ENCODE results near the gene EHMT1.
A peak's percentile ranks its signal among the peaks of the same experiment; 100 is the strongest.
"Not testable (repeated sequence)": the region's sequence is repeated elsewhere in the genome, so short reads cannot be mapped to it uniquely, and the experiment has no call there.

Gene EHMT1

DNA sequence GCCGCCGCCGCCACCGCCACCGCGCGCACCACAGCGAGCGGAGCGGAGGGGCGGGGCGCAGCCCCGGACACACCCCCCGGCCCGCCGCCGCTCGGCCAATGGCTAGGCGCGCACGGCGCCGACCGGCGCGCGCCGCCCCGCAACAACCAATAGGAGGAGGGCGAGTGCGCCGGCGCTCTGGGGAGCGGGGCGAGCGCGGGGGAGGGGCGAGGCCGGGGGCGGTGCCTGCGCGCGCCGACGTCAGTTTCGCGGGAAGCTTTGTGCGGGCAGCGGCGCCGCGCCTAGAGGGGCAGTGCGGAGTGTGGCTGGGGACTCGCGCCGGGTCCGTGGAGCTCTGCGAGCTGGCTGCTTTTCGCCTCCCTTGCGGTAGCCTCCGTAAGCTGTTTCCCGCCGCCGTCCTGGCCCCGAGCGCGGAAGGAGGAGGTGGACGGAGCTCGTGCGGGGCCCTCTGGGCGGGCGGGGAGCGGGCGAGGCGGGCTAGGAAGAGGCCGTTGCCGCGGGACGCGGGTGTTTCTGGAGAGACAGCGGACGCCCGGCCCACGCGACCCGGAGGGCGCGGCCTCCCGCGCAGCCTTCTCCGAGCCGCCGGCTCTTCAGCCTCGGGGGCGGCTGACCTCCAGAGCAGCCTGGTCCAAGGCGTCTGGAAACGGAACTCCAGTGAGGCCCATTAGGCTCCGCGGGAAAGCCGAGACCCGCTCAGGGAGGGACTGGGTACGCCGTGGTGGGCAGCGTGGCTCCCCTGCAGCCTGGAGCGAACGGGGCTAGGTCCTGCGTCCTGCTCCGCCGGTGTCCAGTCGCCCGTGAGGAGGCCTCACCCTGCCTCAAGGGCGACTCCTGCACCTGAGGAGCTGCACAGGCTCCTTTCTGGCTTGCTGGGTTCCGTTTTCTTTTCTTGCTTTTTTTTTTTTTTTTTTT is 28.1 kb upstream of the EHMT1 start, which contains the start of gene ZMYND19:
TSS of gene ZMYND19 (minus strand) at position 44 of the 915 bp plus-strand sequence. CDS start 249 bp downstream, outside the sequence.
- DNase-seq: peak; percentile 87

DNA sequence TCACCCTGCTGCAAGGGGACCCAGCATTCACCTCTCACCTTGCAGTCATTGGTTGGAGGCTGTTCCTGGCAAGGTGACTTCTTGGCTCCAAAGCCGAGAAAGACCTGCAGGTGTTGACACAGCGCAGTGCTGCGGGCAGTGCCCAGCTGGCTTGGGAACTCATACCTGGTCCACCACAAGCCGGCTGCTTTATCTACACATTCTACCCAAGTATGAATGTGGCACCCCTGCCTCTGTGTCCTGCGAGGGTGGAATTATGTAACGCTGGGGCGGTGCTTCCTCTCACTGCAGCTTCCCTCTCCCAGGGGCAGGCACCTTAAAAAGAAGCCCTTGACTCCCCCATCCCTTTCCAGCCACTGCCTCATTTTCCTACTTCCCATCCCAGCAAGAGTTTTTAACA is 26.0 kb upstream of the EHMT1 start:
- DNase-seq: no peak

DNA sequence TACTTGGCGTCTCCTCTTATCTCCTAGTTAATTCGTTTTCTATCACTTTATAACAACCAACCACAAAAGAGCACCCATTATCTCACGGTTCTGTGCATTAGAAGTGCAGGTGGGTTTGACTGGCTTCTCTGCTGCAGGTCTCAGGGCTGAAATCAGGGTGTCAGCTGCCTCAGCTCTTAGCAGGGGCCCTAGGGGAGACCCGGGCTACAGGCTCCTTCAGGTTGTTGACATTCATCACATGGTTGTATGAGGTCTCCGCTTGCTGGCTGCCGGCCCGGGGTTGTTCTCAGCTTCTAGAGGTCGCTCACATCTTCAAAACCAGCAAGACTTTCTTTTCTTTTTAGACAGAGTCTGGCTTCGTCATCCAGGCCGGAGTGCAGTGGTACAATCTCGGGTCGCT is 25.6 kb upstream of the EHMT1 start:
- DNase-seq: no peak

DNA sequence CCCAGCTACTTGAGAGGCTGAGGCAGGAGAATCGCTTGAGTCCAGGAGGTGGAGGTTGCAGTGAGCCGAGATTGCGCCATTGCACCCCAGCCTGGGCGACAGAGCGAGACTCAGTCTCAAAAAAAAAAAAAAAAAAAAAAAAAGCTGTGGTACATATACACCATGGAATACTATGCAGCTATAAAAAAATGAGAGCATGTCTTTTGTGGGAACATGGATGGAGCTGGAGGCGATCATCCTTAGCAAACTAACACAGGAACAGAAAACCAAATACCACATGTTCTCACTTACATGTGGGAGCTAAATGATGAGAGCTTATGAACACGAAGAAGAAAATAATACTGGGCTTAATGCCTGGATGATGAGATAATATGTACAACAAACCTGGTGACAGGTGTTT is 22.2 kb upstream of the EHMT1 start:
- not testable (repeated sequence) for DNase-seq

DNA sequence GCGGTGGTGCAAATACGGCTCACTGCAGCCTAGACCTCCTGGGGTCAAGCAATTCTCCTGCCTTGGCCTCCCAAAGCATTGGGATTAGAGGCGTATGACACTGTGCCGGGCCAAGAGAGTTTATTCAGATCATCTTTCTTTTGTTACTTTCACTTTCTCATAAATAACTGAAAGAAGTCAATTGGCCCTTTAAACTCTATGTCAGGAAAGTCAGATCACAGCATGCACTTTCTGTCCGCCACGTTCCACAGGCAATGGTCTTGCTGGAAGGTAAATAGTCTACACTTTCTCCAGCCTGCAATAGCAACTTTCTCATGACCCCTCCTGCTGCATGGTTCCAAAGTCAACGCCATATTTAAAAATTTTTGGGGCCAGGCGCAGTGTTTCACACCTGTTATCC is 19.9 kb upstream of the EHMT1 start:
- DNase-seq: no peak

DNA sequence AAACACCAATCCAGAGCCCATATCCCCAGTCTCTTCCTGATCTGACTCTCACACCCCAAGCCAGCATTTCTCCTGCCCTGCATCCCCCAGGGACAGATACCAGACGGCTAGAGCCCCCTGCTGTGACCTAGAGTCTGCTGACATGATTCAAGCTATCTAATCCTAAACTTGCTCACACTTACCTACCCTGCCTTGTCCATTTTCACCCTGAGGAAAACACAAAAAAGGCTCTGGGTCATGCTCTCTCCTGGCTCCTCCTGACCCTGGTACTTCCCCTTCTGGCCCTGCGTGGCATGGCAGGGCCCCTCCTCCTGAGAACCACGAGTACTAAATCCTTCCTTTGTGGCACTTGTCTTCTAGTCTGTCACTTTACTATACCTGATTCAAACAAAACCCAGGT is 16.1 kb upstream of the EHMT1 start:
- DNase-seq: peak; percentile 42

DNA sequence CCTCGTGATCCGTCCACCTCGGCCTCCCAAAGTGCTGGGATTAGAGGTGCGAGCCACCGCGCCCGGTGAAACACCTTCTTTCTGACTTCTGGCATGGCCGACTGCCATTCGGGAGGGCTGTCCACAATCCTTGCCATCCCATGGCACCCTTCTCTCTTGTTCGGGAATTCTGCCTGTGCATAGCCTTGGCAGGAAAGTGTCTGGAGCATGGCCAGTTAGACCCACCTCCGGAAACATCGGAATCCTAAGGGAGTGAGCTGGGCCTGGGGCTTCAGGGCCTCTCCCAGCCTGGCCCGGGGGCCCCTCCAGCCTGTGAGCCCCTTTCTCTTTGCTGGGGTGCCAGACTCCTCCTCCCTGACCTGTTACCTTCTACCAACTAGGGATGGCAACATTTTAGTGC is 14.9 kb upstream of the EHMT1 start:
- DNase-seq: no peak

DNA sequence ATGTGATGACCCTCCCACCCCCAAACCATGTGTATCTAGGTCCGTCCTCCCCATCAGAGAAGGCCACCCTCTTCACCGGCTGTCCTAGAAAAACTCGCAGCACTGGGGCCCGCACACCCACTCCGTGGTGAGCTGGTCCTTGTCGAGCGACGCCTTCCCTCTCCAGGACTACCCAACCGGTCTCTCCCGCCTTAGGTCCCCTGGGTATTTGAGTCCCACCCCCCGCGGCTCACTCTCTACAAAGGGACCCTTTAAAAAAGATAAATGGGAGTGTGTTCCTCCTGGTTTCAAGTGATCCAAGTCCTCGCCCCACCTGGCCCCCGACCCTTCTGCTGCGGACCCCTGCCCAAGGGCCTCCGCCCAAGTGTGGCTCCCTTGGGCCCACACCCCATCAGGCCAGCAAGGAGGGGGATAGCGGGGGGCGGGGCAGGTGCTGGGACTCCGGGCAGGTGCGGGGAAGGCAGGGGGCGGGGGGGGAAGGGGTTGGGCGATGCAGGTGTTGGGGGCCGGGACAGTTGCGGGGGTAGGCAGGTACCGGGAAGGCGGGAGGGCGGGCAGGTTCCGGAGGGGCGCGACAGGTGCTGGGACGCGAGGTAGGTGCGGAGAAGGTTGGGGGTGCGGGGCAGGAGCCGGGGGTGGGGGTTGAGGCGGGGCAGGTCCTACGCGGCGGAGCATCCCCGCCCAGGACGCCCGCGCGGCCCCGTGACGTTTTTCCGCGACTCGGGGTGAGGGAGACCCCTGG is 14.3 kb upstream of the EHMT1 start:
- DNase-seq: no peak

DNA sequence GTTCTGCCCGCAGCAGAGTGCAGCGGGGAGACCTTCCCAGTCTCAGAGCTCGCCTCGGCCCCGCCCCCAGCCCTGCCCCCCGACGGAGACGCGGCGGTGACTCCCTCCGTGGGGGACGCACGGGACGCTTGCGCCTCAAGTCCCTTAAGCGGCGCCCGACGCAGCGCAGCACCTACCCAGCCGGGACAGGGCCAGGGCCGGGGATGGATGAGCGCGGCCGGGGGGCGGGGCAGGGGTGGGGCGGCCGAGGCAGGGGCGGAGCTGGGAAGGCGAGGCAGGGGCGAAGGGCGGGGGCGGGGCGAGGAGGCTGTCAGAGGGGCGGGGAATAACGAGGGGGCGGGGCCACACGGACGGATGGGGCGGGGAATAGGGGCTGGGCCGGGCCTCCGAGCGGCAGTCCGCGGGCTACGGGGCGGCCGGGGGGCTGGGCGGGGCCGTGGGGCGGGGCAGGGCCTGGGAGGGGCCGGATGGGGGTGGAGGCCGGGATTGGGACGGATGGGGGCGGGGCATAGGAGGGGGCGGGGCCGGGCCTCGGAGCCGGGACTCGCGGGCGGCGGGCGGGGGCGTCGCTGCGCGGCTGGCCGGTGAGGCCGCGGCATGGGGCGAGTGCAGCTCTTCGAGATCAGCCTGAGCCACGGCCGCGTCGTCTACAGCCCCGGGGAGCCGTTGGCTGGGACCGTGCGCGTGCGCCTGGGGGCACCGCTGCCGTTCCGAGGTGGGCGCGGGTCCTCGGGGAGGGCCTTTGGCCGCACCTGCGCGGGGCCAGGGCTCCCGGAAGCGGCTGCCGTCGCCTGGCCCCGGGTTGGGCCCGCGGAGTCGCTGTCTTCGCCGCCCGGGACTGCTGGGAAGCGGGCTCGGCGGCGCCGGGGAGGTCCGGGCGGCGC is 13.4 kb upstream of the EHMT1 start, which contains the start of gene ARRDC1:
TSS of gene ARRDC1 (plus strand) at position 566 of the 884 bp plus-strand sequence. CDS start at position 598, 32 bp downstream.
- DNase-seq: peak; percentile 92

DNA sequence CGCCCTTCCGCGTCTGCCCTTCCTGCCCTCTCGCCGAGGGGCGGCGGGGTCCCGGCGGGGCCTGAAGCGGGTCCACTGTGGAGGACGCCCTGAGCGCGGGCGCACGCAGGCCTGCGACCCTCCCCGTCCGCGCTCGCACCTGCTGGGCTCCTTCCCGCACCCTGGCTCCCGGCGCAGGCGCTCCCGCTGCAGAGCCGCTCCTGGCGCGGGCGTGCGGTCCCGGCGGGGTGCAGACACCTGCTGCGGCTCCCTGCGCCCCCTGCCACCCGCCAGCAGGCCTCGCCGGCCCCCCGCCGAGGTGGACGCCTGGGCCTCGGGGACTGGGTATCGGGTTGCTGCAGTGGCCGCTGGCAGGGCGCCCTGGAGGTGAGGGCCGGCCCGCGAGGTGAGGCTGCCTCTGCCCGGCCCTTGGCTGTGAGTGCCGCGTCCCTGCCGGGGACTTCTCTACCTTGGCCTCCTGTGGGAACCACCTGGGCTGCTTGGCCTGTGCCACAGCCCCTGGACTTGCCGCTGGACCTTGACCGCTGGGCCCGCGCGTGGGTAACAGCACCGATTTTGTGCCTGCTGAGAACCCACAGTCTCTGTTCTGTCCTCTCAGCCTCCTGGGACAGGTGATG is 12.7 kb upstream of the EHMT1 start:
- no peak for DNase-seq

DNA sequence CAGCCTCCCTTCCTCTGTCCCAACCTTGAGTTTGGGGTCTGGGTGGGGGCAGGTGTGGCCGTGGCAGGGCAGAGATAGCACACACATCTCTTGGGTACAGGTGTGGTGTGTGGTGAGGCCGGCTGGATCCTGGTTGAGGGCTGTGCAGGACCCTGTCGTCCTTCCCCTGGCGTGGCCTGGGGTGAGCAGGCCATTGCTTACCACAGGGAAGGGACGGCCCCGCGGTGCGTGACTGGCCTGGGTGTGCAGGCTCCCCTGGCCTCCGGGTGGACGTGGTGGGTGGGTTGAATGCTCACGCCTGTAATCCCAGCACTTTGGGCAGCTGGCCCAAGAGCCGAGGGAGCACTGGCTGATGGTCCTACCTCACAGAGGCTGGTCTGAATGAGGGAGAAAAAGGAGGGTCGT is 12.1 kb upstream of the EHMT1 start:
- no peak for DNase-seq

DNA sequence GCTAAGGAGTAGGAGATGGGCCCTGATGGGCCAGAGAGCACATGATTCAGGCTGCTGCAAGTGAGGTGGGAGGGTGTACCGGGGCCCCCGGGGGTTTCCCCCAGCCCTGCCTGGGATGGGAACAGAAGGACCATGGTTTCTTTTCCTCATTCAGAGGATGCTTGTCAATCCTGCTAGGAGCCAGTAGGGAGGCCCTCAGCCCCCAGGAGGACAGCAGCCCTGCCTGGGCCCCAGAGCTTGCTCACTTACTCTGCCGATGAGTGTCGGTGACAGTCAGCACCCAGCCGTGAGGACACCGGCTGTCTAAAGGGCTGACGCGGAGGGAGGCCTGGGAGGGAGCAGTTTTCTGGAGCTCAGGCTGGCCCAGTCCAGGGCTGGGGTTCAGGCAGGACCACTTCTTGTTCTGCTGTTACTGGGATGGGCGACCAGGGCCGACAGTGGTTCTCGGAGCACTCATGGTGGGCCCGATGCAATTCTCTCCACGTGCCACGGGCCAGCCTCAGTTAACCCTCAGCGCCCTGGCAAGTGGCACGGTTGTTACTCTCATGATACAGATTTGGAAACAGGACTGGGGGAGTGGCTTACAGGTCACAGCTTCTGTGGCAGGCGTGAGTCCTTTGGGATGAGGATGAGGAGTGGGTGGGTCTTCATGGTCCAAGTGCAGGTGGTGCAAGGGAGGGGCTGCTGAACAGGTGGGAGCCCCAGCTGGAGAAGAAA is 11.5 kb upstream of the EHMT1 start:
- DNase-seq: no peak

DNA sequence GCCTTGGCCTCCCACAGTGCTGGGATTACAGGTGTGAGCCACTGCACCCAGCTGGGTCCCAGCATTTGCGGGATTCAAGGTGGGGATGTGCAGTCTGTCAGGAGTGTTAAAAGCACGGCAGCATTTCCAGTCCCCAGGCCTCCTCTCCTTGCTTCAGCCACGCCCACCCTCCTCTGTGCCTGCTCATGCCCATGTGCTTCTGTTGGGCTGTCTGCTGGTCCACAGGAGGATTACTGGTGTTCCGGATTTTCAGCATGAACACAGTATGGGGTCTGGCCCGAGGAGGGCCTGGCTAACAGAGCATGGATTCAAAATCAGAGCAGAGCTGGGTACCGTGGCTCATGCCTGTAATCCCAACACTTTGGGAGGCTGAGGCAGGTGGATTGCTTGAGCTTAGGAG is 7.9 kb upstream of the EHMT1 start:
- no peak for DNase-seq

DNA sequence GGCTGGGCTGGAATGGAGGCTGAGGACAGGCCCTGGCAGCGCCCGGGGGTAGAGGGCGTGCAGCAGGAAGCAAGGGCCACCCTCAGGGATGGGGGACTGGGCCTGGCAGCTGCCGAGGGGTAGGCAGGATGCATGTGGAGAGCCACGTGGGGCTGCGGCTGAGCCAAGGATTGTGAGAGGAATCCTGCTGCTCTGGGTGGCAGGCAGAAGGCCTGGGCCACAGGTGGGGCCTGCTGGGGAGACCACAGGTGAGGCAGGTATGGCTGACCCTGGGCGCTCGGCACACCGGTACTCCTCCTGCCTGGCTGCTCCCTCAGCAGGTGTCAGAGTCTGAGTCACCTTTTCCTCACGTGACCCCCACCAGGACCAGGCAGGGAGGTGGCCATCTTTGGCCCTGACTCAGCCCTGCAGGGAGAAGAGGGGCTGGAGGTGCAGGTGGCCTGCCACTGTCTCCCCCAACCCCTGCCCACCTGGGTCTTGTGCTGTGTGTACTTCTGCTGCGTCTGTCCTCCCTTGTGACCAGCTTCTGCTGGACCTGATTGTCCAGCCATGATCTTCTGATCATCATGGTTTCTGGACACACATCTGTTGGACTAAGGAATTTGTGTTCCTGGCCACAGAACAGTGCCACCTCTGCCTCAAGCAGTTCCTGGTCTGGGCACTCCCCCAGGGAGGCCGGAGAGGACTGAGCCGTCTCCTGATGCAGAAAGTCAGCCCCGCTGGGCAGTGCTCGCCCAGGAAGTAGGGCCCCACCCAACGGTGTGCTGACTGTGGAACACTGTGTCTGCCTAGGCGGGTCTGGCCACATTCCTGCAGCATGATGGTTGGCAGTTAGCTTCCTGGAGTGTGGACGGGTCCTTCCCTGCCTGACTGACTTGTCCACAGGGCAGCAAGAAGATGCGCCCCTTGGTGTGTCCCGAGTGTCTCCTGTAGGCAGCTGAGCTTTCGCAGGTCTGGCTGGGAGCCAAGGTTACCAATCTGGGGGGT is 6.9 kb upstream of the EHMT1 start:
- DNase-seq: peak; percentile 42

DNA sequence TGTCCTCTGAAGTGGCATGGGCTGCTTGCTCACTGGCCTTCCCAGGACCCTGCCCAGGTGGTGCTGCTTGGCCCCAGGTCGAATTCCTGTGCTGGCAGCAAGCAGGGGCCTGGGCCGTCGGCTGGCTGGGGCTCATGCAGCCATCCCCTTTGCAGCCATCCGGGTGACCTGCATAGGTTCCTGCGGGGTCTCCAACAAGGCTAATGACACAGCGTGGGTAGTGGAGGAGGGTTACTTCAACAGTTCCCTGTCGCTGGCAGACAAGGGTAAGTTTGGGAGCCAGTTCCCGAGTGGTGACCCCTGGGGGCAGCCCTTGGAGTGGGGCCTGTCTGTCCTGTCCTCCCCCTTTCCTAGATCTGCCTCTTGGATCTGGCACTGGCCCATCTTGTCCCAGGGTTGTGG is 6.1 kb upstream of the EHMT1 start:
- DNase-seq: no peak

DNA sequence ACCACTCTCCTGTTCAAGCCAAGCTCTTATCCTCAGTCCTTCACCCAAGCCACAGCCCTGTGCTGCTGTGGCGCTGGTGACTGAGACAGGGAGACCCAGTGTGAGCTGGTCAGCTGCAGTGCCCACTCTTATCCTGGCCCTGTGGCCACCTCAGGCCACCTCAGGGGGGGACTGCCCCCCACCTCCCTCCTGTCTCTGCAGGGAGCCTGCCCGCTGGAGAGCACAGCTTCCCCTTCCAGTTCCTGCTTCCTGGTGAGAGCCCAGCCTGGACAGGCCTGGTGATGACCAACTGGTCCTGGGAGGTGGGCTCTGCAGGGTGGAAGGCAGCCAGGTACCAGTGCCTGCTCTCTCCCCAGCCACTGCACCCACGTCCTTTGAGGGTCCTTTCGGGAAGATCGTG is 5.5 kb upstream of the EHMT1 start:
- DNase-seq: no peak

DNA sequence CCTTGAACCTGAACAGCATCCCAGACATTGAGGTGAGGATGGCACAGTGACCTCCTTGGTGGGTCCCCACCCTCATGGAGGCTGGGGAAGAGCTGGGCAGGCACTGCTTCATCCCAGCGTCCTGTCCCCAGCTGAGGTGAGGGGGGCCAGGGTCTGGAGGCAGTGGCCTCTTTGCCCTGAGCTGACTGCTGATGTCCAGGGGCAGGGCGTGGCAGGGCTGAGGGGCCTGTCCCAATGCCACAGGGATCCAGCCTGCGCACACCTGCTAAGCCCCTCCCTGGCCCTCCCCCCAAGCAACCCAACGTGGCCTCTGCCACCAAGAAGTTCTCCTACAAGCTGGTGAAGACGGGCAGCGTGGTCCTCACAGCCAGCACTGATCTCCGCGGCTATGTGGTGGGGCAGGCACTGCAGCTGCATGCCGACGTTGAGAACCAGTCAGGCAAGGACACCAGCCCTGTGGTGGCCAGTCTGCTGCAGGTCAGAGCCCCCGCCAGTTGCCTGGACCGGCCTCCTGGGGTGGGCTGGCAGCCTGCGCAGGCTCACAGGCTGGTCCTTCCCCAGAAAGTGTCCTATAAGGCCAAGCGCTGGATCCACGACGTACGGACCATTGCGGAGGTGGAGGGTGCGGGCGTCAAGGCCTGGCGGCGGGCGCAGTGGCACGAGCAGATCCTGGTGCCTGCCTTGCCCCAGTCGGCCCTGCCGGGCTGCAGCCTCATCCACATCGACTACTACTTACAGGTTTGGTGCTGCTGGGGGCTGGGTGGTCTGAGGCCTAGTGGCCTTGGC is 4.9 kb upstream of the EHMT1 start:
- DNase-seq: no peak

DNA sequence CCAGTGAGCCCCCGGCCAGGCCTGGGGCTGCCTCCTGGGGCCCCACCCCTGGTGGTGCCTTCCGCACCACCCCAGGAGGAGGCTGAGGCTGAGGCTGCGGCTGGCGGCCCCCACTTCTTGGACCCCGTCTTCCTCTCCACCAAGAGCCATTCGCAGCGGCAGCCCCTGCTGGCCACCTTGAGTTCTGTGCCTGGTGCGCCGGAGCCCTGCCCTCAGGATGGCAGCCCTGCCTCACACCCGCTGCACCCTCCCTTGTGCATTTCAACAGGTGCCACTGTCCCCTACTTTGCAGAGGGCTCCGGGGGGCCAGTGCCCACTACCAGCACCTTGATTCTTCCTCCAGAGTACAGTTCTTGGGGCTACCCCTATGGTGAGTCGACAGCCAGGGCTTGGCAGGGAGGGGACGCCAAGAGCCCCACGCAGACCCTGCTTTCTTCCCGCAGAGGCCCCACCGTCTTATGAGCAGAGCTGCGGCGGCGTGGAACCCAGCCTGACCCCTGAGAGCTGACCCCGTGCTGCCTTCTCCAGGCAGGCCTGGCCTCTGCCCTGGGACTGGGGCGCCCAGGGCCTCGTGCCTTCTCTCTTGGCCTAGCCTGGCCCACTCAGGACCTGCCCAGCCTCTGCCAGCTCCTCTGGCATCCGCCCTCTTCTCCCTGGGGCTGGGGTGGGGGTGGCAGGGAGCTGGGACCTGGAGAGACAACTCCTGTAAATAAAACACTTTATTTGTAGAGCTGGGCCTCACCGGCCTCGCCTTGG is 4.0 kb upstream of the EHMT1 start:
- no peak for DNase-seq

DNA sequence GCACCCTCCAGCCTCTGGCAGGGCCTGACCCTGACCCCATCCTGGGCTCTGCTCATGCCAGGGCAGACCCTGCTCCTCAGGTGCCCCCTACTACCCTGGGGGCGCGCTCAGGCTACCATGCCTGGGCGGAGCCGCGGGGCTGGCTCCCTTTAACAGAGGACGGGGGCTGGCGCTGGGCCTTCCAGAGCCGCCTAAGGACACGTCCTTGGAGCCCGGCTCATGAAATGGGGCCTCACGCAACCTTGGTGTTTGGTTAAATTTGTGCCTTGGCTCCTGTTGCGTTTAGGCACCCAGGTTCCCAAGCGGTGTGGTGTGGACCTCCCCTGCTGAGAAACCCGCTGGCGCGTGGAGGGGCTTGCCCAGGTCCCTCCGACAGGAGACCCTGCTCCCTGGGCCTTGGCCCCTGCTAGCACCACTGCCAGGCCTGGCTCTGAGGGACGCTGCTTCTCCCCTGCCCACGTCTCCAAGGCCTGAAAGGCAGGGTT is 3.4 kb upstream of the EHMT1 start:
- DNase-seq: no peak
